GM11168 (cell line): ENCODE measurements around the gene INTS1.

Experiments
- in situ Hi-C: fragments of 300-500 bp; cut with MboI; formaldehyde crosslinking; loops from one replicate; pipeline ENCODE4 v1.12.0; 2022; ENCODE audit warnings: low sequenced_read_pairs; ENCODE audit not compliant: unreplicated experiment

INTS1 gene

DNA sequence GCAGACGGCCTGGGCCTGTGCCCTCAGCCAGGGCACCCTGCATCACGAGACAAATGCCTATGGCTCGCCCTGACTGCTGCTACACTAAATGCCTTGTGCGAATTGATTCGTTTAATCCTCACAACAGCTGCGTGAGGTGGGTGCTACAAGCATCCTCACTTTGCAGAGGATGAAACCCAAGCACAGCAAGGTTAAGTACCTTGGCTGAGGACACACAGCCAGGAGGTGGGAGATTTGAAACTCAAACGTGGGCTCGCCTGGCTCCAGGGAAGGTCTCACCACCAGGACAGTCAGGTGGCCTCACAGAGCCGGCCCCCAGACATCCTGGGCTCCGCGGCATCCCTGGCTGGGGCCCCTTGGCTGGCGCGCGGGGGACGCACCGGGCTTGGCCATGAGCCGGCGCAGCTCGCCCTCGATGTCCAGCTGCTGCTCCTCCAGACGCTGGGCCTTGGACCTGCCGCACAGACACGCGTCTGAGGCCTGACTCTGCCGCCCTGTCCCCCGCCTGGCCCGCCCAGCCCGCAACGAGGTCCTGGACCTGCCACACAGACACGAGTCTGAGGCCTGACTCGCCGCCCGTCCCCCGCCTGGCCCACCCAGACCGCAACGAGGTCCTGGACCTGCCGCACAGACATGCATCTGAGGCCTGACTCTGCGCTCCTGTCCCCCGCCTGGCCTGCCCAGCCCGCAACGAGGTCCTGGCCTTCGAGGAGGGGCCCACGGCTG is 66.9 kb downstream of the INTS1 start:
- in situ Hi-C loops = no loop called here

GRCh38 chr7:1436608-1437007 is 67.6 kb downstream of the INTS1 start:
- in situ Hi-C loops = no loop called here

DNA sequence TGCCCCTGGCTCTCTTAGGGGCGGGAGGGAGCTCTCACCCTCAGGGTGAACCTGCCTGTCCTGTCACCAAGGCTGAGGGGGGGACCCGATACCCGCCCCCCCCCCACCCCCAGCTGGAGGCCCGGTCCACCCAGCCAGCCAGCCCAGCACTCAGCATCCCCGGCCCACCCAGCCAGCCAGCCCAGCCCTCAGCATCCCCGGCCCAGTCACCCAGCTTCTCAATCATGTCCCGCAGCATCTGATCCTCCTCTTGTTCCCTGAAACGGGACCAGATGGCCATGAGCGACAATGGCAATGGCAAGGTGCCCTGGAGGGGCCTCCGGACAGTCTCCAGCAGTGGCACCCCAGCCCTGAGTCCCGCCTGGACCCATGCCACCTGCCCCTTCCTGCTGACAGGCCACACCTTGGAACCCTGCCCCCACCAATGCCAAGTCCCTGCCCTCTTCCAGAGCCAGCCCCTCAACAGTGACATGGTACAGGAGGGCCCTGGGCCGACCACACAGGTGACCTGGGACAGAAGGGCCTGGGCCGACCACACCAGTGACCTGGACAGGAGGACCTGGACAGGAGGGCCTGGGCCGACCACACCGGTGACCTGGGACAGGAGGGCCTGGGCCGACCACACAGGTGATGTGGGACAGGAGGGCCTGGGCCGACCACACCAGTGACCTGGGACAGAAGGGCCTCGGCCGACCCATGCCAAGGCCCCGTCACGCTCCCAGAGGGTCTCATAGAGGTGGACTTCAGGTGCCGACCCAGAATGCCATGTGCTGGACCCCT is 69.1 kb downstream of the INTS1 start:
- in situ Hi-C loops = no loop called here

- in situ Hi-C loops = no loop called here
Observed at GRCh38 chr7:1434165-1434718, 69.9 kb downstream of the INTS1 start.

DNA sequence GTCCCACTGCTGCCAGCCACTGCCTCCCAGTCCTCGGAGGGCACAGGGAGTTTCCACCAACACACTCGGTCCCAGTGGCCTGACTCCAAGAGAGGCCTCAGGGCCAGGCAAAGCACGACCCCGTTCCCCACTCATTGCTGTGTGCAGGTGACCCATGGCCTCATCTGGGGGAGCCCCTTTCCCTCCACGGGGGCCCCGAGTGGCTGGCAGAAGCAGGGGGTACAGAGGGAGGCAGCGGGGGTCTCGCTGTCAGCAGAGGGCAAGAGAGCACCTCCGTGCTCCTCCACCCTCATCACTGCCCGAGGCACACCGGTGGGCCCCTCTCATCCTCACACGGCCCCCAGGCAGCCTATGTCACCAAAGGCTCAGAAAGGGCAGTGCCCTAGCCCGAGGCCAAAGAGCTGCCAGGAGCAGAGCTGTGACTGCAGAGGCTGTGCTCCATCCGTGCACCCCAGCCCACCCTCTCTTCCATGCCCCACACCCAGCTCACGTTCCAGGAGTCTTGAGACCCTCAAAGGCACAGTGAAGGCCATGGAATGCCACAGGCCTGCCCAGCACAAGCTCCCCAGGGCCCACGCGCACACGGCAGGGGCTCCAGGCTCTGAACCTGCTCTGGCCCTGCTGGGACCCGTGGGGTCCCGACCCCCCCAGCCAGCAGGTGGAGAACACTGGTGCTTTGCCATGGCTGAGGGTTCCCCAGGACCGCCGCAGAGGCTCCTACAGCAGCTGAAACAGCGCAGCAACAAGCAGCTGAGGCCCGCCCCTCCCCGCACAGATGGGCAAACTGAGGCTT is 70.9 kb downstream of the INTS1 start:
- in situ Hi-C loops = no loop called here

GRCh38 chr7:1432411-1433082 is 71.6 kb downstream of the INTS1 start:
- in situ Hi-C loops = no loop called here

DNA sequence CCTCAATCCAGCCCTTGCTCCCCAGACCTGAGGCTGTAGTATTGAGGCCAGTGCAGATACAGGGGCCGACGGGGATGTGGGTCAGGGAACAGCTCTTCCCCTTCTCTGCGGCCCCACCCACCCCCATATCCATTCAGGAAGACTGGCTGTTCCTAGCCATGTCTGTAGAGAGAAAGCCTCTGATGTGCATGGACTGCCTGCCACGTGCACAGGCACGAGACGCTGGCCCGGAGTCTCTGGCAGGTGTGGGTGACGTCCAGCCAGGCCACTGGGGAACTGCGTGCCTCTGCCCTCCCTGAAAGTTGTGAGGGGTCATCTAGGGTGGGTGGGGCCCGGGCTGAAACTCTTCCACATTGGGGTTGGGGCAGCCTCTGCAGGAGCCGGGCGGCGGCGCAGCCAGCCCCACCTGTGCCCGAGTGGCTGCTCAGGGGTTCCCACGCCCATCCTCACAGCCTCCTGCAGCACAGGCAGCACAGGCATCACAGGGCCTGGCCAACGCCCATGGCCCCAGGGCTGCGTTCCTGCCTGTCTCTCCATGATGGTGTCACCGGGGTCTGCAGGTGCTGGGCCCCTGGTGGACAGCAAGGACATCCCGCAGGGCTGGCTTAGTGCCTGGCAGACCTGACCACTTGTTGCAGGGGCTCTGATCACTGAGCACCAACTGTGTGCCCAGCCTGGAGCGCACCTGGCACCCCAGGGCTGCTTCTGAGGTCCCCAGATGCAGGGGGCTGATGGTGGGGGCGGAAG is 72.4 kb downstream of the INTS1 start:
- in situ Hi-C loops = no loop called here

DNA sequence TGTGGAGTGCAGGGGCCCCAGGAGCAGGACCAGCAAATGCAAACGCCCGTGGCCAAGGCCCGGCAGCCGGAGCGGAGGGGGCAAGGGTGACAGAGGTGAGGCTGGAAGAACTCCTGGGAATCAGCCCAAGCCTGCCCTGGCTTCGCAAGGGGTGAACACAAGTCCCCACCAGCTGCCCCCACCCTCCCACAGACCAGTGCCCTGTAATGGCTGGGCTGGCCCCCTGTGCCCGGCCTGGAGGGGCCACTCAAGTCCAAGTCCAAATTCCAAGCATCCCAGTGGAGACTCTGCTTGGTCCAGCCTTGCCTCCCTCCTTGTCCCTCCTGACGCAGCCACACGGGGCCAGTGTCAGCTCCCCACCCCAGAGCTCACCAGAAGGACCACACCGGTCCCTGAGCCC is 73.0 kb downstream of the INTS1 start:
- in situ Hi-C loops = no loop called here

GRCh38 chr7:1430056-1430845 is 73.9 kb downstream of the INTS1 start:
- in situ Hi-C loops = no loop called here

DNA sequence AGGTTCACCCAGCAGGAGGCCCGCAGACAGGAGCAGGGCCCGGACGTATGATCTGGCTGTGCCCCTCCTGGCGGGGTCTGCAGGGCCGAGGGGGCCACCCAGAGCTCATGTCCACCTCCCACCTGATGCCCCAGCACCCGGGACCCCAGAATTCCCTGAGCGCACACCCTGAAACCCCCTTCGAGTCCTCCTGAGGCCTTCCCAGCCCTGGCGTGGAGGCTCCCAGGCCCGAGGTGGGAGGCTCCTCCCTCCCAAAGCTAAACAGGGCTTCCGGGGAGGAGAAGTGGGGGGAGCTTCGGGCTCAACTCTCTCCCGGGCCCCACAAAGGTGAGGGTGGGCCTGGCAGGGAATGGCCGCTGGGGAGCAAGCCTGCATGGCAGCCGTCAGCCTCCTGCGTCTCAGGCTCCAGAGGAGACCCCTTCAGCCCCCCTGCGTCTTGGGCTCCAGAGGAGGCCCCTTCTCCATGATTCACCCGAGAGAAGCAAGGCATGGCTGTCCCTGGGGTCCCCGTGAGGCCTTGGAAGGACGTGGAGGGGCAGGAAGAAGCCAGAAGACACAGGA is 75.2 kb downstream of the INTS1 start:
- in situ Hi-C loops = no loop called here

GRCh38 chr7:1427064-1427657 is 77.0 kb downstream of the INTS1 start:
- in situ Hi-C loops = no loop called here

GRCh38 chr7:1426474-1426873 is 77.7 kb downstream of the INTS1 start:
- in situ Hi-C loops = no loop called here

DNA sequence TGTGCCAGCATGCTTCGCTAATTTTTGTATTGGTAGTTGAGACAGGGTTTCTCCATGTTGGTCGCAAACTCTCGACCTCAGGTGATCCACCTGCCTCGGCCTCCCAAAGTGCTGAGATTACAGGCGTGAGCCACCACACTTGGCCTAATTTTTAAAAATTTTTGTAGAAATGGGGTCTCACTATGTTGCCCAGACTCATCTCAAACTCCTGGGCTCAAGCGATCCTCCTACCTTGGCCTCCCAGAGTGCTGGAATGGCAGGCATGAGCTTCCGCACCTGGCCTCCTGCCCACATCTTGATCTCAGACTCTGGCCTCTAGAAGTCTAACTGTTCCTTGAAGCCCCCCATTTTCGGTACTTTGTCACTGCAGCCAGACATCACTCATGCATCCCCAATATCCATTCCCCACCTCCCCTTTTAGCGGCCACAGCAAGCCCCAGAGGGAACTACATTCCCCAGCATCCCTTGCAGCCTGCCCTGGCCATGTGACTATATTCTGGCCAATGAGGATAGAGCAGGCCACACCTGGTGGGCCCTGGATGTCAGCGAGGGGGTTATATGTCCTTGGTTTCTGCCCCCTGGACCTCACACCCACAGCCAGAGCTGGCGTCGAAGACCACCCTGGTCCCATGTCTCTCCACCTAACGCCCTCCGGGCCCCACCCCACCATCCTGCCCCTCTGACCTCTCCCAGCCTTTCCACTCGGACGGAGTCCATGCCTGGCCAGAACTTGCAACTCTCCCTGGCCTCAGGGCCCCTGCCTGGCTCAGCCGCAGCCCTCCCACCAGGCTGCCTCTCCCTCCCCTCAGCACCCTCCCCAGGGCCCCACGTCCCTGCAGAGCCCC is 78.7 kb downstream of the INTS1 start:
- in situ Hi-C loops = no loop called here

DNA sequence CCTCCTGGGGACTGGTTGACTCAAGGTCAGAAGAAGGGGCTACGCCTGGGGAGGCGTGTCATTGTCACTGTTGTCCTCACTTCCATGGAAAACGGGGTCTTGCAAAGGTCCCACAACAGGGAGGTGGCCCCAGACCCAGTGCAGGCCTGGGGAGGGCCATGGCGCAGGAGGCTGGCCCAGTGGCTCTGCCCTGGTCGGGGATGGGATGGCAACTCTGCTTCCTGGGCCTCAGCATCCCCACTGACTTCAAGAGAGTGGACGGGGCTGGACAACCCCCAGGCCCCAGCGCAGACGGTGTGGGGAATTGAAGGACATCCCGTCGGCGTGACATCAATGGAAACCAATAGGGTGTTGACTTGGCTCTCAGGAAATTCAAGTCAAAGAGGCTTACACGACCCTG is 80.1 kb downstream of the INTS1 start:
- in situ Hi-C loops = loop anchor here (25.0 kb wide), 1 partner anchor 187 kb away; the partner anchor contains the start of gene UNCX

DNA sequence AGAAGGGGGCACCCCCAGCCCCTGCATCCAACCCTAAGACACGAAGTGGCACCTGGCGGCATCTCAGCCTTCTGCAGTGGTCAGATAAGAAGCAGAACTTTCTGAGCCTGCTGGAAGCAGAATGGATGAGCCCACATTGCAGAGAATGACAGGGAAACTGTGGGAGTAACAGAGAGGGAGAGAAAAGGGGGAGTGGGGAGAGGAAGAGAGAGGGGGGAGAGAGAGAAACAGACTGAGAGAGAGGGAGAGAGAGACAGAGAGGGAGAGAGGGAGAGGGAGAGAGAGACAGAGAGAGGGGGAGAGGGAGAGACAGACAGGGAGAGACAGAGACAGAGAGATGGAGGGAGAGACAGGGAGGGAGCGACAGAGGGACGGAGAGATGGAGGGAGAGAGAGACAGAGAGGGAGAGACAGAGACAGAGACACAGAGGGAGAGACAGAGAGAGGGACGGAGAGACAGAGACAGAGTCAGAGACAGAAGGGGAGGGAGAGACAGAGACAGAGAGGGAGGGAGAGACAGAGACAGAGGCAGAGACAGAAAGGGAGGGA is 80.9 kb downstream of the INTS1 start:
- in situ Hi-C loops = loop anchor here (25.0 kb wide), 1 partner anchor 186 kb away; the partner anchor contains the start of gene UNCX

- in situ Hi-C loops = loop anchor here (25.0 kb wide), 1 partner anchor 185 kb away; the partner anchor contains the start of gene UNCX
Observed at GRCh38 chr7:1422512-1423263, 81.5 kb downstream of the INTS1 start.
